Parathyroid adenoma (tissue), 2 donors: ENCODE measurements around the gene SYNPO2.

Experiments used
- H2AFZ ChIP-seq: fragments of 300-600 bp; sonication (generic); one replicate; pipeline ENCODE4 v1.7.0; 2017; ENCODE audit warnings: antibody characterized with exemption, mild to moderate bottlenecking
- H3K27ac ChIP-seq: fragments of 300-600 bp; sonication (generic); one replicate; pipeline ENCODE4 v1.7.0; 2017
- H3K27me3 ChIP-seq: fragments of 300-600 bp; sonication (generic); one replicate; pipeline ENCODE4 v1.7.0; 2017; ENCODE audit warnings: low read length; ENCODE audit not compliant: control insufficient read depth, insufficient read depth
- H3K36me3 ChIP-seq: fragments of 300-600 bp; sonication (generic); one replicate; pipeline ENCODE4 v1.7.0; 2017; ENCODE audit warnings: low read length; ENCODE audit not compliant: control insufficient read depth, insufficient read depth
- H3K4me1 ChIP-seq: fragments of 300-600 bp; sonication (generic); one replicate; pipeline ENCODE4 v1.7.0; 2017; ENCODE audit warnings: control low read depth
- H3K4me2 ChIP-seq: fragments of 300-600 bp; sonication (generic); one replicate; pipeline ENCODE4 v1.7.0; 2017; ENCODE audit warnings: low read length
- H3K4me3 ChIP-seq: fragments of 300-600 bp; sonication (generic); one replicate; pipeline ENCODE4 v1.7.0; 2017; ENCODE audit warnings: low read depth, low read length
- H3K79me2 ChIP-seq: fragments of 300-600 bp; sonication (generic); one replicate; pipeline ENCODE4 v1.7.0; 2017; ENCODE audit warnings: control low read depth
- H3K9ac ChIP-seq: fragments of 300-600 bp; sonication (generic); one replicate; pipeline ENCODE4 v1.7.0; 2017; ENCODE audit warnings: mild to moderate bottlenecking
- H3K9me3 ChIP-seq: fragments of 300-600 bp; sonication (generic); one replicate; pipeline ENCODE4 v1.7.0; 2017; ENCODE audit warnings: low read length; ENCODE audit not compliant: control insufficient read depth
- CTCF ChIP-seq: fragments of 300-600 bp; sonication (generic); IDR thresholded peaks from one replicate; pipeline ENCODE4 v1.7.0; 2017; ENCODE audit warnings: antibody characterized with exemption, mild to moderate bottlenecking
- donor health status: primary hyperparathyroidism.

SYNPO2 gene

DNA sequence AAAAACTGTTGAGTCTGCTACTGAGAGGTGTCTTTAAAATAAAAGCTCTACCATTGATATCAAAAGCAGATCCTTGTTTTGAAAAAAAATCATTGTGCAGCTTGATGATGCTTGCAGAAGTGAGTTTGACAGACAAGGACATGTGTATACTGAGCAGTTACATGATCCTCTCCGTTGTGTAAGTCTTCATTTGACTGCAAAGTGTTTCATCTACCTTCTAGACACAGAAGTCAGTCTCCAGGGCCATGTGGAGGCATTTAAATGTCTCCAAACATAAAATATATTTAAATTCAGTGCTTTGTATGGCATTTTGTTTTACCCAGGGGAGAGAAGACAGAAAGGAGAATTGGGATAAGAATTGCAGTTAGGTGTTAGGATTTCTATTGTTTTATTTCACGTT lies 139.2 kb downstream of the SYNPO2 start:
- no peak for TF ChIP-seq CTCF
- Histone ChIP-seq H3K9me3 (no peaks in the 10 kb centered on the region), H3K4me1 (no peaks in the 10 kb centered on the region), H3K36me3 (no peaks in the 10 kb centered on the region), H3K27ac (no peak overlapping the region), H3K4me3 (no peak overlapping the region), H3K4me2 (no peak overlapping the region), H3K79me2 (no peaks in the 10 kb centered on the region), H2AFZ (no peak overlapping the region), H3K27me3 (no peaks in the 10 kb centered on the region), H3K9ac (no peak overlapping the region)

DNA sequence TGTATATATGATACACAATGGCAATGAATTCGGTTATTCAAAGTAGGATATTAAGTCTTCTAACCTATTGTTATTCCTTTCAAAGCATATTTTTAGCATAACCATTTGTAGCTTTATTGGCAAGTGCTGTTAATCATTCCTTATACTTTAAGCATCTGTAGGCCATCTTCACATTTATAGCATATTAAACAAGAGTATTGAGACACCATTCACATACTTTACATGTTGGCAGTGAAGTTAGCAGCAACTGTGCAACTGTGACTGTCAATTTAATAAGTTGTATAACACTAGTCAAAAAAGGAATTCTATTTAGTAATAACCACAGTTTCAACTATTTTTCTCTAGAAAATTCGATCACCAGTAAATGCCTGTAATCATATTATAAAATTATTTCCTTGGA lies 139.6 kb downstream of the SYNPO2 start:
- H3K79me2 ChIP-seq, result no peaks in the 10 kb centered on the region
- no peak for TF ChIP-seq CTCF
- no peak overlapping the region for H3K4me3 ChIP-seq
- H3K36me3 ChIP-seq, result no peaks in the 10 kb centered on the region
- H3K9me3 ChIP-seq, result no peaks in the 10 kb centered on the region
- no peak overlapping the region for H2AFZ ChIP-seq
- no peak overlapping the region for H3K4me2 ChIP-seq
- no peak overlapping the region for H3K27ac ChIP-seq
- no peaks in the 10 kb centered on the region for H3K27me3 ChIP-seq
- H3K4me1 ChIP-seq, result no peaks in the 10 kb centered on the region
- H3K9ac ChIP-seq, result no peak overlapping the region

DNA sequence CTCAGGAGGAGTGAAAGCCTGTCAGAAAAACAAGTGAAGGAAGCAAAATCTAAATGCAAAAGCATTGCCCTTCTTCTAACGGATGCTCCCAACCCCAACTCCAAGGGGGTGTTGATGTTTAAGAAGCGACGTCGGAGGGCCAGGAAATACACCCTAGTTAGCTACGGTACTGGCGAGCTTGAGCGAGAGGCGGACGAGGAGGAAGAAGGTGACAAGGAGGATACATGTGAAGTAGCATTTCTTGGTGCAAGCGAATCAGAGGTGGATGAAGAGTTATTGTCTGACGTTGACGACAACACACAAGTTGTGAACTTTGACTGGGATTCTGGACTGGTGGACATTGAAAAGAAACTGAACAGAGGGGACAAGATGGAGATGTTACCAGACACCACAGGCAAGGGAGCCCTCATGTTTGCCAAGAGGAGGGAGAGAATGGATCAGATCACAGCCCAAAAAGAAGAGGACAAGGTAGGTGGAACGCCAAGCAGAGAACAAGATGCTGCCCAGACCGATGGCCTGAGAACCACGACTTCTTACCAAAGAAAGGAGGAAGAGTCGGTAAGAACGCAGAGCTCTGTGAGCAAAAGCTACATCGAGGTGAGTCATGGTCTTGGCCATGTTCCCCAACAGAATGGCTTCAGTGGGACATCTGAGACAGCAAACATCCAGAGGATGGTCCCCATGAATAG lies 141.3 kb downstream of the SYNPO2 start:
- H3K79me2 ChIP-seq, result no peaks in the 10 kb centered on the region
- H3K27me3 ChIP-seq, result no peaks in the 10 kb centered on the region
- no peak overlapping the region for H3K9ac ChIP-seq
- no peaks in the 10 kb centered on the region for H3K36me3 ChIP-seq
- no peak overlapping the region for H3K4me2 ChIP-seq
- no peak for TF ChIP-seq CTCF
- no peak overlapping the region for H3K4me3 ChIP-seq
- H3K4me1 ChIP-seq, result no peaks in the 10 kb centered on the region
- H3K9me3 ChIP-seq, result no peaks in the 10 kb centered on the region
- no peak overlapping the region for H3K27ac ChIP-seq
- H2AFZ ChIP-seq, result no peak overlapping the region

GRCh38 chr4:119030536-119030890 lies 141.9 kb downstream of the SYNPO2 start:
- Histone ChIP-seq H3K4me1 (no peaks in the 10 kb centered on the region), H3K27ac (no peak overlapping the region), H3K4me3 (no peak overlapping the region)

More at GRCh38 chr4:119030536-119030890, 141.9 kb downstream of the SYNPO2 start:
- H3K9me3 ChIP-seq, result no peaks in the 10 kb centered on the region
- no peaks in the 10 kb centered on the region for H3K36me3 ChIP-seq
- H3K27me3 ChIP-seq, result no peaks in the 10 kb centered on the region
- no peak overlapping the region for H2AFZ ChIP-seq
- no peak overlapping the region for H3K9ac ChIP-seq
- TF ChIP-seq CTCF, result no peak
- H3K4me2 ChIP-seq, result no peak overlapping the region
- H3K79me2 ChIP-seq, result no peaks in the 10 kb centered on the region
